Esophagus squamous epithelium (tissue), 5 donors: ENCODE results near the gene KIDINS220. TPM values are rescaled to one million over a fixed set of nuclear protein-coding genes. Genes with fewer than 3 reads are reported as not detected.

Source experiments
- DNase-seq: peaks from one replicate; lab custom pipeline; 2025; lab: John Stamatoyannopoulos, UW
- H3K27ac ChIP-seq, 4 donors: fragments of 200-600 bp; sonication (generic); one replicate each; pipeline ENCODE4 v1.5.1; 2016 to 2019; ENCODE audit warnings: mild to moderate bottlenecking in 1 of 4
- H3K27me3 ChIP-seq, 4 donors: fragments of 200-600 bp; sonication (generic); 1 replicate in 3 of 4; 2 replicates in 1 of 4; pipeline versions ENCODE4 v1.5.1 to v1.6.0; 2017 to 2021; ENCODE audit warnings: antibody characterized with exemption in 1 of 4
- H3K36me3 ChIP-seq, 3 donors: fragments of 200-600 bp; sonication (generic); one replicate each; pipeline ENCODE4 v1.5.1; 2016 to 2019
- H3K4me1 ChIP-seq, 3 donors: fragments of 200-600 bp; sonication (generic); one replicate each; pipeline ENCODE4 v1.5.1; 2017 to 2019
- H3K4me3 ChIP-seq, 4 donors: fragments of 200-600 bp; sonication (generic); 1 replicate in 3 of 4; 2 replicates in 1 of 4; pipeline ENCODE4 v1.5.1; 2016 to 2019; ENCODE audit warnings: mild to moderate bottlenecking in 2 of 4, moderate library complexity in 1 of 4
- H3K9me3 ChIP-seq, 3 donors: fragments of 200-600 bp; sonication (generic); one replicate each; pipeline ENCODE4 v1.5.1; 2016 to 2019
- POLR2A ChIP-seq, 4 donors: fragments of 450-650 bp; IDR thresholded peaks; one replicate each; pipeline ENCODE4 v1.6.1; 2017; ENCODE audit warnings: antibody characterized with exemption in 4 of 4, mild to moderate bottlenecking in 4 of 4, moderate library complexity in 3 of 4
- whole genome bisulfite sequencing, 2 donors: methylation state at CpG; one replicate each; pipeline ENCODE4 v1.1.5; 2018; 5-methylcytosine and 5-hydroxymethylcytosine counted together
- intact Hi-C: fragments of 100-400 bp; cut with DNase I; formaldehyde crosslinking; loops from one replicate; pipeline ENCODE4 v1.15.0; 2022
- total RNA-seq, 4 donors: library from RNA; depleted of rRNA; stranded (reverse); fragments of >200 nt; gene quantifications; one replicate each; pipeline ENCODE4 v1.1.0, GENCODE V29; 2016
- TF ChIP-seq, protein P1 (sequence below), 6 experiments: fragments of 450-650 bp in 4 of 6; fragments of 200-600 bp in 2 of 6; sonication (generic) in 2 of 6; IDR thresholded peaks; one replicate each; pipeline ENCODE4 v1.5.1; 2016 to 2019; ENCODE audit warnings: antibody characterized with exemption in 6 of 6, mild to moderate bottlenecking in 4 of 6, moderate library complexity in 4 of 6
- donor health status: DM: yes; HTN: yes; CAD: no.

KIDINS220 gene
- total RNA-seq, 4 donors from 2014 or later = 27.4 to 58.7 (median 35.7) TPM

DNA sequence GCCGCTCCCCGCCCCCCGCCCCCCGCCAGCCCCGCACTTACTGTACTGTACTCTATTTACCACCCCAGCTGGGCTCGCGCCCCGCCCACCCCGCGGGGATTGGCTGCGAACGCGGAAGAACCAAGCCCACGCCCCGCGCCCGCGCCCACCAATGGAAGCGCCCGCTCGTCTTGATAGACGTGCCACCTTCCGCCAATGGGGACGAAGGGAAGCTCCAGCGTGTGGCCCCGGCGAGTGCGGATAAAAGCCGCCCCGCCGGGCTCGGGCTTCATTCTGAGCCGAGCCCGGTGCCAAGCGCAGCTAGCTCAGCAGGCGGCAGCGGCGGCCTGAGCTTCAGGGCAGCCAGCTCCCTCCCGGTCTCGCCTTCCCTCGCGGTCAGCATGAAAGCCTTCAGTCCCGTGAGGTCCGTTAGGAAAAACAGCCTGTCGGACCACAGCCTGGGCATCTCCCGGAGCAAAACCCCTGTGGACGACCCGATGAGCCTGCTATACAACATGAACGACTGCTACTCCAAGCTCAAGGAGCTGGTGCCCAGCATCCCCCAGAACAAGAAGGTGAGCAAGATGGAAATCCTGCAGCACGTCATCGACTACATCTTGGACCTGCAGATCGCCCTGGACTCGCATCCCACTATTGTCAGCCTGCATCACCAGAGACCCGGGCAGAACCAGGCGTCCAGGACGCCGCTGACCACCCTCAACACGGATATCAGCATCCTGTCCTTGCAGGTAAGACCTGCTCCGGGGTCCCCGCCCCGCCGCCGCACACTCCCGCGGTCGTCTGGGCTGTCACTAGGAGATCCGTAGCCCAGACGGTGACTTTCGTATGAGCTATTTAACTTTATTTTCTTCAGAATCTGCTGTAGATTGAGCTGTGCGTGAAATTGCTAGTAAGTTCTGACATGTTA lies 155.4 kb downstream of the KIDINS220 start, which contains the start of gene ID2:
TSS of gene ID2 (plus strand) at position 271 of the 907 bp plus-strand sequence. CDS start at position 381, 110 bp downstream.
- H3K4me1 ChIP-seq = peaks cover 17 to 78% (median 21%) of the 10 kb centered on the region in 3 donors

DNA sequence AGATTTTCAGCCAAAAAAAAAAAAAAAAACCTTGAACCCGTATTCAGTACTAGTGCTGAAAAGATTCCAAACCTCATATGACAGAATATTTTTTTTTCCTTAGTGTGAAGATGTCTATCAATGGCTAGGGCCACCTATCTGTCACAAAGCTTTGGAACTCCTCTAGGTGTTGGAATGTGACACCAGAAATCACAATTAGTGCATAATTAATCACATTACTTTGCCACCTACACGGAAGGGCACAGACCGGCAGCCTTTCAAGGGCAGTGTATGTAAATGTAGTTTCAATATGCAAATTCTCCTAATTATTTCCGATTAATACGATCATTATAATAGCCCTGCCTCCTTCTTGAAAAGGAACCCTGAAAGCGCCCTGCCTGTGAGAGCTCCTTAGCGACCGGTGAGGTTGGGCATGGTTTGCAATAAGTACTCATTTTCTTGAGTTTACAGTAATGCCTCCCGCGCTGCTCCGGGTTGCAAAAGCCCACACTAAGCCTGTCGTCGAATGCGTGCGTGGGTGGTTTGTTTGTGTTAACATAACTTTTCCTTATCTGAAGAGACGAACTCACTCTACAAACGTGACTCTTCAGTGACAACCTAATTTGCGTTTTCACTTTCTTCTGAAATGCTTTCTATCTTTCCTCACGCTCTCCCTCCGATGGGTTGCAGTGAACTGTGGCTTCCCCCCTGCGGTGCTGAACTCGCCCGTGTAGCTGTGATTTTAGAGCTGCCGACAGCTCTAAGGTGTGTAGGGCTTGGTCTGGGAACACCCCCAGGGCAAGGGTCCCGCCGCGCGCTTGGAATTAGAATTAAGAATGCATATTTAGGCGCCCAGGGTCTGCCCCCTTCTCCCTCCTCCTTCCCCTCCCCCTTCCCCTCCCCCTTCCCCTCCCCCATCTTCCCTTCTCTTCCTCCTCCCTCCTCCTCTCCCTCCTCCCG lies 156.3 kb downstream of the KIDINS220 start:
- no peaks in the 10 kb centered on the region for H3K9me3 ChIP-seq
- peak in 1 of 4 donors; percentile 44 for TF ChIP-seq POLR2A (IDR thresholded peaks at IDR 0.05)
- TF ChIP-seq, protein P1, sequence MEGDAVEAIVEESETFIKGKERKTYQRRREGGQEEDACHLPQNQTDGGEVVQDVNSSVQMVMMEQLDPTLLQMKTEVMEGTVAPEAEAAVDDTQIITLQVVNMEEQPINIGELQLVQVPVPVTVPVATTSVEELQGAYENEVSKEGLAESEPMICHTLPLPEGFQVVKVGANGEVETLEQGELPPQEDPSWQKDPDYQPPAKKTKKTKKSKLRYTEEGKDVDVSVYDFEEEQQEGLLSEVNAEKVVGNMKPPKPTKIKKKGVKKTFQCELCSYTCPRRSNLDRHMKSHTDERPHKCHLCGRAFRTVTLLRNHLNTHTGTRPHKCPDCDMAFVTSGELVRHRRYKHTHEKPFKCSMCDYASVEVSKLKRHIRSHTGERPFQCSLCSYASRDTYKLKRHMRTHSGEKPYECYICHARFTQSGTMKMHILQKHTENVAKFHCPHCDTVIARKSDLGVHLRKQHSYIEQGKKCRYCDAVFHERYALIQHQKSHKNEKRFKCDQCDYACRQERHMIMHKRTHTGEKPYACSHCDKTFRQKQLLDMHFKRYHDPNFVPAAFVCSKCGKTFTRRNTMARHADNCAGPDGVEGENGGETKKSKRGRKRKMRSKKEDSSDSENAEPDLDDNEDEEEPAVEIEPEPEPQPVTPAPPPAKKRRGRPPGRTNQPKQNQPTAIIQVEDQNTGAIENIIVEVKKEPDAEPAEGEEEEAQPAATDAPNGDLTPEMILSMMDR (IDR thresholded peaks at IDR 0.05) = no peak
- DNase-seq = no peak
- intact Hi-C loops = no loop called here
- peak overlapping the region; percentile 87 to 96 (median 92) for H3K27ac ChIP-seq
- H3K36me3 ChIP-seq = no peaks in the 10 kb centered on the region
- peaks cover 20 to 87% (median 30%) of the 10 kb centered on the region in 3 donors for H3K4me1 ChIP-seq
- peak overlapping the region; percentile 39 to 81 (median 76) for H3K4me3 ChIP-seq
- peaks cover 0 to 25% (median 0%) of the 10 kb centered on the region in 4 donors for H3K27me3 ChIP-seq
- 1 to 3% methylated on average over 29 to 30 of the region's 30 CpGs for WGBS, 2 donors

More for the DNA sequence above, 155.4 kb downstream of the KIDINS220 start, which contains the start of gene ID2:
- intact Hi-C loops = no loop called here
- peak within 1 kb of the TSS; percentile 87 to 96 (median 92) for H3K27ac ChIP-seq
- WGBS, 2 donors = 0 to 1% methylated on average over 11 to 16 of the region's 70 CpGs
- H3K9me3 ChIP-seq = no peaks in the 10 kb centered on the region
- H3K36me3 ChIP-seq = no peaks in the 10 kb centered on the region
- TF ChIP-seq, protein P1 (IDR thresholded peaks at IDR 0.05) = peak in 1 of 6 experiments; percentile 30
- peak in 3 of 4 donors; percentile 86 to 100 (median 99) for TF ChIP-seq POLR2A (IDR thresholded peaks at IDR 0.05)
- peaks cover 0 to 16% (median 0%) of the 10 kb centered on the region in 4 donors for H3K27me3 ChIP-seq
- peak within 1 kb of the TSS; percentile 46 to 81 (median 76) for H3K4me3 ChIP-seq
- peak; percentile 92 for DNase-seq

DNA sequence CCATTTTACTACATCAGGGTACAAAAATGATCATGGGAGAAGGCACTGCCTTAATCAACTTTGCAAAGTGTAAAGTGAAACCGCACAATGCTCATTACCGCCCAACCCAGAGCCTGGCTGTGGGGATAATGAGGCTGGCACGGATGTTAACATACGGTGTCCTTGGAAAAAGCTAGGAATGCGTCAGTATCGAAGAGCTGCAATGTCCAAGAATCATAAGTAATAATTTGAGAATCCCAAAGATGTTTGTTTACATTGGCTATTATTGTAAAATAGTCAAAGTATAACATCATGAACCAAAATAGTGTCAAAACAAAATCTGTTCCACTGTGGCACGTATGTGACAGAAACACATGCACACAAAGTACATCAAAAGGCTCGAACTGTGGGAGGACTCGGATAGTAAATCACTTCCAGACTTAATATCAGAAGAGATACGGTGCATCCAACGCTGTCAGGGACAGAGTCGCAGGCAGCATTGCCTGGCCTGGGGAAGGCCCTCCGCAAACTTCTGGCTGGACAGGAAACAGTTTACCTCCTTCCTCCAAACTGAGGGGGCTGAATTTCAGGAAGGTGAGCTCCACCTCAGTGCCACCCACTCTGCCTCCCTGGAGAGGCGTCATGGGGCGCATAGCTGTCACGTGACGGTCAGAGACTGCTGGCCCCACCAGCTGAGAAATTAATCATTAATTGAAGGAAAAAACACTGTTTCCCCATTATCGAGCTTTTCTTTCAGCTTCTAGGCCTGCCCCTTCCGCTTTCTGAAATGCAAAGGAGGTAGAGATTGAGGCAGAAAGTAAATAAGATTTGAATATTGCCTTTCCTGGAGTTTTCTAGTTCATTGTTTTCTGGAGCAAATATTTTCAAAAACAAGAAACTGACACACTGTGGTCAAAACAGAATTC lies 157.3 kb downstream of the KIDINS220 start:
- no peak for TF ChIP-seq POLR2A (IDR thresholded peaks at IDR 0.05)
- Histone ChIP-seq H3K4me3 (peak overlapping the region in 3 of 4 donors; percentile 75 to 81 (median 77)), H3K27ac (peak overlapping the region; percentile 87 to 96 (median 92)), H3K4me1 (peaks cover 21 to 82% (median 29%) of the 10 kb centered on the region in 3 donors), H3K36me3 (no peaks in the 10 kb centered on the region), H3K27me3 (peaks cover 0 to 34% (median 0%) of the 10 kb centered on the region in 4 donors), H3K9me3 (peaks cover 0 to 2% (median under 1%) of the 10 kb centered on the region in 3 donors)
- no peak for DNase-seq
- intact Hi-C loops = no loop called here
- 31 to 62% methylated on average over 17 to 19 of the region's 19 CpGs for WGBS, 2 donors

DNA sequence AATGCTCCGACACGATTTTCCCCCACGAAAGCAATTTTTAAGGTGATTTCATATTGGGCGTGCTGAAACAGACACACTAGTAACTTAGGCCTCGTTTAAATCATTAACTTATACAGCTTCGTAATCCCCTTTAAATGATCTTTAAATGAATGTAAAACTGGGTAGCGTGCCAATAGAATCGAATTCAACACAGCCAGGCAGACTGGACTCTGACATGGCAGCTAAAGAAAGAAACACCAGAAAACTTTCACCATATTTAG lies 157.9 kb downstream of the KIDINS220 start:
- H3K27me3 ChIP-seq = peaks cover 0 to 37% (median 0%) of the 10 kb centered on the region in 4 donors
- intact Hi-C loops = no loop called here
- WGBS, 2 donors = 18 to 20% methylated on average over 8 of the region's 8 CpGs
- peaks cover 0 to 7% (median 5%) of the 10 kb centered on the region in 3 donors for H3K9me3 ChIP-seq
- TF ChIP-seq, protein P1 (IDR thresholded peaks at IDR 0.05) = no peak
- no peak for TF ChIP-seq POLR2A (IDR thresholded peaks at IDR 0.05)
- peaks cover 21 to 76% (median 23%) of the 10 kb centered on the region in 3 donors for H3K4me1 ChIP-seq
- DNase-seq = no peak
- no peaks in the 10 kb centered on the region for H3K36me3 ChIP-seq
- H3K27ac ChIP-seq = peak overlapping the region; percentile 87 to 96 (median 92)
- H3K4me3 ChIP-seq = peak overlapping the region; percentile 43 to 81 (median 76)

Other genes starting within 250 kb of the KIDINS220 start
- gene ID2, start 155.6 kb downstream of the KIDINS220 start, total RNA-seq = 10 to 100 TPM; 16.1 to 82.0 (median 34.2) TPM
- gene MBOAT2, start 166.1 kb upstream of the KIDINS220 start, total RNA-seq = 100 to 1,000 TPM in 1 of 4 donors, 10 to 100 TPM in 3; 56.6 to 110 (median 73.1) TPM